HG03565 (cell line): Measurements from ENCODE around the gene HINFP.

Experiments
- ATAC-seq: cut with Tn5 transposase; IDR thresholded peaks from one replicate; pipeline ENCODE4 v1.9.1; 2021; ENCODE audit warnings: mild to moderate bottlenecking, moderate library complexity; ENCODE audit not compliant: unreplicated experiment

Gene HINFP

GRCh38 chr11:119121008-119121810, at the start of gene HINFP:
TSS of gene HINFP (plus strand) at chr11:119121580. CDS start at chr11:119126945, 5,365 bp downstream.
- ATAC-seq = peak; percentile 93

GRCh38 chr11:119077839-119078238, 43.5 kb upstream of the HINFP start:
- no peak for ATAC-seq

DNA sequence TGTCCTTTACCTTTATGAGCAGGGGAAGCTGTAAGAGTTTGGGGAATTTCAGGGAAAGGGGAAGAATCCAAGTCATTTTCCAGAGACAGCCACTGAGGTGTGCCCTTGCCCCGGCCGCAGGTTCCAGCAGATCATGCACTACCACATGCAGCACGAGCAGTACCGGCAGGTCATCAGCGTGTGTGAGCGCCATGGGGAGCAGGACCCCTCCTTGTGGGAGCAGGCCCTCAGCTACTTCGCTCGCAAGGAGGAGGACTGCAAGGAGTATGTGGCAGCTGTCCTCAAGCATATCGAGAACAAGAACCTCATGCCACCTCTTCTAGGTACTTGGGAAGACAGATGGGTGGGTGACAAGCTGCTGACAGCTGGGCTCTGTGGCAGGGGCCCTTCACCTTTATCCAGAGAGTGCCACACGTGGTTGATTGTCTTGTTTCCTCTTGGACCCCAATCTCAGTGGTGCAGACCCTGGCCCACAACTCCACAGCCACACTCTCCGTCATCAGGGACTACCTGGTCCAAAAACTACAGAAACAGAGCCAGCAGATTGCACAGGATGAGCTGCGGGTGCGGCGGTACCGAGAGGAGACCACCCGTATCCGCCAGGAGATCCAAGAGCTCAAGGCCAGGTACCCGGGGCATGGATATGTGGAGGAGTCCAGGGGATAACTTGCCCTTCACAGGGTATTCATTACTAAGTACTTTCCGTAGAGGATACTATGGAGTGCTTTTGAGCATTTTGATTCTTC, 42.5 kb upstream of the HINFP start:
- no peak for ATAC-seq

DNA sequence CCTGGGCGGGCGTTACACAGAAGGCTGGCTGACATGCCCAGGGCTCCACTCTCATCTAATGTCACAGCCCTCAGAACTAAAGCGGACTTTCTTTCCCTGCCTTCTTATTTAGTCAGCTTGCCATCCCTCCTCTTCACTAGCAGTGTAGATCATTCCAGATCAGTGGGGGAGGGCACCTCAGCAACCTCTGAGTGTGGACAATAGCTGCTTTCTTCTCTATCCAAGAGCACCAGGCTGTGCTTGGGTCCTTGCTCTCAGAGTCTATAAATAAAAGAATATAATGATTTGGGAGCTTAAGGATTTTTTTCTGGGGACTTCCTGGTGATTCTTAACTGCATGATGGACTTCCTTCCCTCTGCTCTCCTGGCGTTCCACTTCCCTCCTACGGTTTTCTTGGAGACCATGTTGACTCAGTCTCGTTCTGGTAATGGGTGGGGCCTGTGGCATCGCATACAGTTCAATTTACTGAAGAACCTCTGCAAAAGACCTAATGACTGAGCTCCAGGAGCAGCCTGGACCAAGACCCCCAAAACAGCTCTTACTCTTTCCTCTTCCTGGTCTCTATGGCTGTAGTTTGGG, 39.6 kb upstream of the HINFP start:
- ATAC-seq = no peak

DNA sequence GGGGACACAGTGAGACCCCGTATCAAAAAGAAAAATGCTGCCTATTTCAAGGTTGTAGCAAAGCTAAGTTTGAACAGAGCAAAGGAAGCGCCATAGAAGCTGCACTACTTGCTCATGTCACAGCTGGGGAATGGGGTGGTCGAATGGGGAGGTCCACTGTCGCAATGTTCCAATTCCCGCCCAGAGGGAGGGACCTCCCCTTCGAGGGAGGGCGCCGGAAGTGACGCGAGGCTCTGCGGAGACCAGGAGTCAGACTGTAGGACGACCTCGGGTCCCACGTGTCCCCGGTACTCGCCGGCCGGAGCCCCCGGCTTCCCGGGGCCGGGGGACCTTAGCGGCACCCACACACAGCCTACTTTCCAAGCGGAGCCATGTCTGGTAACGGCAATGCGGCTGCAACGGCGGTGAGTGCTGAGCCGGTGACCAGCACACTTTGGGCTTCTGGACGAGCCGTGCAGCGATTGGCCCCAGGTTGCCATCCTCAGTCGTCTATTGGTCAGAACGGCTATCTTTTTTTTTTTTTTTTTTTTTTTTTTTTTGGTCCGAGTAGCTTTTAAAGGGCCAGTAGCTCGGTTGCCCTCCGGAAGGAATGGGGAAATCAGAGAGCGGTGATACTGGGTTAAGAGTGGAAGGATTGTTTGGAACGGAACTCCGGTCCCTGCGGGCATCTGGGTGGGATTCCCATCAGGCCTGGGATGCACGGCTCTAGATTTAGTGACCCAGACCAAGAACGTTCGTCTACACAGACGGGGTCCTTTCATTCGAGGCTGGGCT, 36.5 kb upstream of the HINFP start, which contains the start of gene HMBS:
Gene HMBS (plus strand): TSS at position 219 of the 774 bp plus-strand sequence. CDS start 153 bp downstream, at position 372.
- peak; percentile 78 for ATAC-seq

DNA sequence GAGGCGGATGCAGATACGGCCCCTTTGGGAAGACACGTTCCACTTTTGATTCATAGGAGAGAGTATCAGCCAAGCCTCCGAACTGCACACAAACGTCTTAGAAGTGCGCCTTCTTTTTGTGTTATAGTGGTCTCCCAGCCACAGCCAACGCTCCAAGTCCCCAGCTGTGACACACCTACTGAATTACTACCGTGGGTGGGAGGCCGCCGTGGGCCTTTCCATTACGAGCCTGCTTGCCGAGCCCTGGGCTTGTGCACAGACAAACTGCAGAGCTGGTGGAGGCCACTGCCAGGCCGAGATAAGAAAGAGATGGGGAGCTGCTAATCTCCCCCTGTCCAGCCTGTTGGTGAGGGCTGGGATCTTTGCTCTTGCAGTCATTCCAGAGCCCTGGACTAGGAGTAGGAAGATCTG, 35.9 kb upstream of the HINFP start:
- ATAC-seq = no peak

GRCh38 chr11:119087123-119087522, 34.3 kb upstream of the HINFP start:
- no peak for ATAC-seq

GRCh38 chr11:119087747-119088241, 33.6 kb upstream of the HINFP start:
- no peak for ATAC-seq

- no peak for ATAC-seq
Observed at GRCh38 chr11:119088406-119088805, 33.0 kb upstream of the HINFP start.

DNA sequence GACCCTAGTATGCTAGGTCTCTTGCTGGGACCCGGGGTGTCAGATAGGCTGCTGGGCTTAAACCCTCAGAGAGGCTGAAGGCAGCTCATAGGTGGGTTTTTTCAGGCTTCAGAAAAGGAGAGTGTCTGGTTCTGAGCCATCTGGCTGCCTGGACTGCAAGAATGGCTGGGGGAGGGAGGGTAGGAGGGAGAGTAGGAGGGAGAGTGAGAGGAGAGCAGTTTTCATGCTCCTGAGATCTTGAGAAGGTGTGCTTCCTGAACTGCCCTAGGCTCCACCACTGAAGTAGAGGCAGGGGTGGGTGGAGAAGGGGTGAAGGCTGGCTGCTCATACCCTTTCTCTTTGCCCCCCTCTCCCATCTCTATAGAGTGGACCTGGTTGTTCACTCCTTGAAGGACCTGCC, 32.1 kb upstream of the HINFP start:
- ATAC-seq = no peak

GRCh38 chr11:119091178-119091577, 30.2 kb upstream of the HINFP start:
- ATAC-seq = no peak

- ATAC-seq = no peak
Observed at GRCh38 chr11:119091966-119092879, 29.2 kb upstream of the HINFP start.

- ATAC-seq = no peak
Observed at GRCh38 chr11:119092880-119093842, 28.2 kb upstream of the HINFP start.

GRCh38 chr11:119093942-119094815, 27.2 kb upstream of the HINFP start:
- no peak for ATAC-seq

DNA sequence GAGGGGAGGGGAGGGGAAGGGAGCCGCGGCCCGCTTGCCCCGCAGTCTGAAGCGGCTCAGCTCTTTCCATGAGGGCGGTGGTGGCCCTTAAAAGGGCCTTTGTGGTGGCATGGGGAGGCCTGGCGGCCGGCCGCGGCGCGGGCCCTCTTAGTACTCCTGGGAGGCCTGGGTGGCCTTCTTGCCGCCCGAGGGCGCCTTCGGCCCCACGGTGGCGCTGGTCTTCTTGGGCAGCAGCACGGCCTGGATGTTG, 26.6 kb upstream of the HINFP start:
- ATAC-seq = peak; percentile 28

- peak; percentile 70 for ATAC-seq
Observed at GRCh38 chr11:119095066-119095880, 26.1 kb upstream of the HINFP start.

DNA sequence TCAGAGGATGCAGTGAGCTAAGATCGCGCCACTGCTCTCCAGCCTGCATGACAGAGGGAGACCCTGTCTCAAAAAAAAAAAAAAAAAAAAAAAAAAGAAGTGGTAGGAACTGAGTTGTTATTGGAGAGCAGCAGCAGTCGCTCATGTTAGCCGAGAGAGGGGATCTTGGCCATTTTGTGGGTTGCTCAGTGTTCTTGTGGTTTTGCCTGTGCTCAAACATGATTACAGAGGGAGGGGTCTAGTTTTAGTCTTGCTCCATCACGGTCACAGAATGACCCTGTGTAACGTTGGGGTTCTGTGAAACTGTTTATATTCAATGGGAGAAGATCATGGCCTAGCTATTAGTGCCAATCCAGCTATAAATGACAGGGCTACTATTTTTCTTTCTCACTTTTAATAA, 21.7 kb upstream of the HINFP start:
- no peak for ATAC-seq
